GM12878 (cell line): ENCODE results near the gene KRT75. TPM values are rescaled to one million over a fixed set of nuclear protein-coding genes. Genes with fewer than 3 reads are reported as not detected.

Source experiments
- BCL11A ChIP-seq: IDR thresholded peaks from 2 replicates; pipeline ENCODE4 v1.6.1; 2011; ENCODE audit warnings: low read depth, low read length
- EZH2 ChIP-seq: IDR thresholded peaks from 2 replicates; pipeline ENCODE4 v1.6.1; 2012; ENCODE audit warnings: low read depth, mild to moderate bottlenecking, control low read depth, inconsistent platforms, low read length, borderline replicate concordance; ENCODE audit not compliant: control insufficient read depth
- HDAC2 ChIP-seq: fragments of 200-600 bp; sonication (generic); IDR thresholded peaks from 2 replicates; pipeline ENCODE4 v1.6.1; 2017
- JUNB ChIP-seq: IDR thresholded peaks from 2 replicates; pipeline ENCODE4 v1.6.1; 2016; ENCODE audit warnings: antibody characterized with exemption, mild to moderate bottlenecking
- NBN ChIP-seq: fragments of 450-650 bp; IDR thresholded peaks from 2 replicates; pipeline ENCODE4 v1.6.1; 2016
- PAX8 ChIP-seq: fragments of 450-650 bp; IDR thresholded peaks from 2 replicates; pipeline ENCODE4 v1.6.1; 2017; ENCODE audit warnings: mild to moderate bottlenecking, moderate library complexity
- POLR2AphosphoS5 ChIP-seq: IDR thresholded peaks from 2 replicates; pipeline ENCODE4 v1.6.1; 2011; ENCODE audit warnings: mild to moderate bottlenecking, low read length, inconsistent platforms
- RAD51 ChIP-seq: fragments of 450-650 bp; IDR thresholded peaks from 2 replicates; pipeline ENCODE4 v1.6.1; 2016; ENCODE audit warnings: moderate library complexity, mild to moderate bottlenecking, inconsistent platforms
- TCF7 ChIP-seq: IDR thresholded peaks from 2 replicates; pipeline ENCODE4 v1.6.1; 2014; ENCODE audit warnings: antibody characterized with exemption, borderline replicate concordance
- WRNIP1 ChIP-seq: IDR thresholded peaks from 2 replicates; pipeline ENCODE4 v1.6.1; 2011; ENCODE audit warnings: low read depth, low read length, improper control_type of control experiment, borderline replicate concordance
- ZNF207 ChIP-seq: fragments of 450-650 bp; IDR thresholded peaks from 2 replicates; pipeline ENCODE4 v1.6.1; 2014; ENCODE audit warnings: antibody characterized with exemption, mild to moderate bottlenecking, borderline replicate concordance
- ZNF384 ChIP-seq: IDR thresholded peaks from 2 replicates; pipeline ENCODE4 v1.6.1; 2012; ENCODE audit warnings: low read depth, mild to moderate bottlenecking, low read length, improper control_type of control experiment, borderline replicate concordance
- ZNF592 ChIP-seq: fragments of 450-650 bp; IDR thresholded peaks from 2 replicates; pipeline ENCODE4 v1.6.1; 2017; ENCODE audit warnings: mild to moderate bottlenecking, moderate library complexity
- polyA plus RNA-seq, 11 experiments: library from polyadenylated mRNA; depleted of rRNA in 4 of 11; unstranded in 6 of 11; stranded (reverse) in 5 of 11; fragments of >200 nt; fragmentation: Nextera tagmentation in 4 of 11; fragmentation: Illumina TruSeq in 1 of 11; extraction: Ambion mirVana in 4 of 11; extraction: Trizol in 1 of 11; gene quantifications; 1 replicate in 1 of 11; 2 replicates in 10 of 11; pipeline versions ENCODE4 v1.2.1 to v1.2.3, GENCODE V29; 2011 to 2016; ENCODE audit warnings: inconsistent platforms in 2 of 11, missing spikeins in 2 of 11, low read depth in 1 of 11
- total RNA-seq, 4 experiments: library from RNA; depleted of rRNA in 3 of 4; stranded (reverse); fragments of >200 nt in 3 of 4; fragmentation: Illumina TruSeq in 1 of 4; extraction: Trizol in 1 of 4; gene quantifications; 2 replicates each; pipeline versions ENCODE4 v1.2.1 to v1.2.3, GENCODE V29; 2013 to 2021

Gene KRT75
- total and polyA plus RNA-seq, 10 of the 15 experiments (the other 5 are each of a cell fraction or from before 2014, with no cell fraction given) = not detected

- TF ChIP-seq ZNF592 (no peak), JUNB (no peak), WRNIP1 (no peak), TCF7 (no peak), NBN (no peak), BCL11A (no peak), ZNF207 (no peak), POLR2AphosphoS5 (no peak), PAX8 (no peak), RAD51 (no peak), HDAC2 (no peak), EZH2 (no peak), ZNF384 (no peak)
Observed at GRCh38 chr12:52445876-52446275, 11.7 kb upstream of the KRT75 start (continued).
